T-helper 2 cell treated with Interferon-gamma antibody and Interleukin-4, amounts not matched to agents 100 ng/mL and 5 ng/mL, for 36 hours (primary cell): ENCODE results near the gene OR2G2. TPM values are rescaled to one million over a fixed set of nuclear protein-coding genes. Genes with fewer than 3 reads are reported as not detected.

Source experiments
- intact Hi-C: fragments of 100-400 bp; cut with micrococcal nuclease; formaldehyde crosslinking; loops from one replicate; pipeline ENCODE4 v1.15.1; 2023
- total RNA-seq: library from RNA; stranded (reverse); gene quantifications from 2 replicates; pipeline ENCODE4 v1.2.3, GENCODE V29; 2022

The OR2G2 gene, protein sequence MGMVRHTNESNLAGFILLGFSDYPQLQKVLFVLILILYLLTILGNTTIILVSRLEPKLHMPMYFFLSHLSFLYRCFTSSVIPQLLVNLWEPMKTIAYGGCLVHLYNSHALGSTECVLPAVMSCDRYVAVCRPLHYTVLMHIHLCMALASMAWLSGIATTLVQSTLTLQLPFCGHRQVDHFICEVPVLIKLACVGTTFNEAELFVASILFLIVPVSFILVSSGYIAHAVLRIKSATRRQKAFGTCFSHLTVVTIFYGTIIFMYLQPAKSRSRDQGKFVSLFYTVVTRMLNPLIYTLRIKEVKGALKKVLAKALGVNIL
- not detected in 2 replicates for total RNA-seq

DNA sequence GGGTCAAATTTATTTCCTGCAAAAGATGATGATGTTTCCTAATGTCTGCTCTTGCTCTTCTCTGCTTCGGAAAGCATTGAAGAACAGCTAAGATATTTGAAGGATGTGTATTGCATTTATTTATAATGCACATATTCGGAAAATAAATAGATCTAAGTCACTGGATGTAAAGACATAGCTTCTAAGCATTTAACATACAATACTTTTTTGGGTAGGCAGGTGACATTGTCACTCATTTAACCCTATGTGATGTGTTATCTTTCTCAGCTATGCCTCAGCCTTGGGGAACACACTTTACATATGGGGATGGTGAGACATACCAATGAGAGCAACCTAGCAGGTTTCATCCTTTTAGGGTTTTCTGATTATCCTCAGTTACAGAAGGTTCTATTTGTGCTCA is at the start of gene OR2G2:
Gene OR2G2 (plus strand): TSS at position 301 of the 400 bp plus-strand sequence. CDS start 0 bp downstream, at position 301.
- intact Hi-C loops = no loop called here

DNA sequence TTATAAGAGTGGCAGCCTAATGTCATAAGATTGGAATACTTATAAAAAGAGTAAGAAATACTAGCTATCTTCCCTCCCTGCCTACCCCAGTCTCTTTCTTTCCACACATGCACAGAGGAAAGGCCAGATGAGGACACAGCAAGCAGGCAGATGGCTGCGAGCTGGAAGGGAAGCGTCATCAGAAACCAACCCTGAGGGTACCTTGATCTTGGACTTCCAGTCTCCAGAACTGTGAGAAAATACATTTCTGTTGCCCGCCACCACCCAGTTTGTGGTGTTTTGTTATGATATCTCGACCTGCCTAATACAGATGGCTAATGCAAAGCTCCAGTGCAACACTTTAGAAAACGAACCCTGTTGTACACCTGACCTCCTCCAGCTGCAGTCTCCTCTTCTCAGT is 49.6 kb upstream of the OR2G2 start:
- intact Hi-C loops = no loop called here

DNA sequence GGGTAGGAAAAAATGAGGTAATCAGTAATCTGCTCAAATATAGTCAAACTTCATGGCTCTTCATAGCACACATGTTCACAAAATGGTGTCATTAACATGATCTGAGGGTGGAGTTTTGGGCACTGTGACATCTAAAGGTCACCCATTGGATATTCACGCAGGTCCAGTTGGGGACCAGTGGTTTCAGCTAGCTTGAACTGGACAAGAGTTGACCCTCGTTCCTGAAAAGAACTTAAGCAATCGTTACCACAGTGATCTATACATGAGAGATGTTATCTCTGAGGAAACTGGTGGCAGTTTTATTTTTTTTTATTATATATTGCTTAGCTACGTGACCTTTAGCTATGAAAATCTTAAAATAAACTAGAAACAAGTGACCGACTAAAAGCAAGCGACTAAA is 48.9 kb upstream of the OR2G2 start:
- intact Hi-C loops = no loop called here

- intact Hi-C loops = no loop called here
Measured at GRCh38 chr1:247540581-247540980, 47.6 kb upstream of the OR2G2 start.

- intact Hi-C loops = no loop called here
Measured at GRCh38 chr1:247542811-247543210, 45.3 kb upstream of the OR2G2 start.

DNA sequence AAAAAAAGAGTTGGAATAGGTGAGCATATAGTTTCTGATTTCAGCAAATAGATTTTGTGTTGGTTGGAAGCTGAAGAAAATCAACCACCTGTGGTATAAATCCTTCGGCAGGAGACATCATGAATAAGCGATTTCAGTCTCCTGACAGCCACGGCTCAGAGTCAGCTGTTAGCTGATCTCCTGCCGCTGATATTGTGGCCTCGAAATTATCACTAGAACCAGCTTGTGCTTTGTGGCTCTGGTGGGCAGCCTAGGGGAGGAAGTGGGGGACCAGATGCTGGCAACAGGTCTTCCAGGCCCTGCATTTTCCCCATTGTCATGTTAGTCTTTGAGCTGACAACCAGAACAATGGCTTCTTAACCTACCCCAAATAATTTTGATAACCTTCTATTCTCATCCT is 40.1 kb upstream of the OR2G2 start:
- intact Hi-C loops = no loop called here

DNA sequence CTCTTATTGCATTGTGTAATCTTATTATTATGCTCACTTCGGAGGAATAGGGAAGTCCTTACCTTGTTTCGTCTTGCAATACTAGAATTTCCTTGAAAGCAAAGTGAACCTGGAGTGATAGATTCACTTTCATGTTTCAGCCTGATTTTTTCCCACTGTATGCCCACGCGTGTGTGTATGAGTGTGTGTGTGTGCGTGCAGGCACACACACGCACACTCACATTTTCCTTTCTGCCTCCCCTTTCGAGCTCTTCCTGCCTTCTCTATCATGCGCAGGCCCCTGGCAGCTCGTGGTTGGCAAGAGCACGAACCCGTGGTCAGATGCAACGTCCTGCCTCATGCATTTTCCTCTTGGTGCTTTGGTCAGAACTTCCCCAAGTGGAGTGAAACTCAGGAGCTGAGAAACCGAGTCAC is 39.4 kb upstream of the OR2G2 start, which contains the start of gene GCSAML:
Gene GCSAML (plus strand): TSS at position 366 of the 414 bp plus-strand sequence. CDS start 58 bp downstream, outside the sequence.
- intact Hi-C loops = no loop called here

- intact Hi-C loops = no loop called here
Measured at GRCh38 chr1:247551721-247552120, 36.4 kb upstream of the OR2G2 start.

GRCh38 chr1:247552231-247552630 is 35.9 kb upstream of the OR2G2 start:
- intact Hi-C loops = no loop called here

GRCh38 chr1:247557926-247558674 is 30.1 kb upstream of the OR2G2 start:
- intact Hi-C loops = no loop called here

GRCh38 chr1:247561711-247562110 is 26.4 kb upstream of the OR2G2 start:
- intact Hi-C loops = no loop called here

DNA sequence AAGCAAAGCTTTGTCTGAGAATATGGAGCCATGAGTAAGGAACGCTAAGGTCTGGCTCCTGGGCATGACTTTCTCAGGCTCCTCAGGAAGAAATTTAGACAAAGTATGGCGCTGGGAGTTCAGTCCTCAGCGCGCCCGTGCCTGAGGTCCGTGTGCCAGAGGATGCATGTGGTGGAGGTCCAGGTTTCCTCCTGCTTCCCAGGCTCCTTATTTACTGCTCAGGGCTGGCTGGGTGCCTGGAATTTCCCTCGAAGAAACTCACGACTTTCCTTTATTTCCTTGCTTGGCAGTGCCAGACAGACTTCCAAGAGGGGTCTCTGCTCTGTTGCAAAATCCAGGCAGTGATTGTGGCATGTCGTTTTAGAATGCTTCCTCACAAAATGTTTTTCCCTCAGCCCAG is 26.0 kb upstream of the OR2G2 start:
- intact Hi-C loops = no loop called here

- intact Hi-C loops = no loop called here
Measured at GRCh38 chr1:247574236-247574635, 13.9 kb upstream of the OR2G2 start.

GRCh38 chr1:247574664-247575063 is 13.5 kb upstream of the OR2G2 start:
- intact Hi-C loops = no loop called here

DNA sequence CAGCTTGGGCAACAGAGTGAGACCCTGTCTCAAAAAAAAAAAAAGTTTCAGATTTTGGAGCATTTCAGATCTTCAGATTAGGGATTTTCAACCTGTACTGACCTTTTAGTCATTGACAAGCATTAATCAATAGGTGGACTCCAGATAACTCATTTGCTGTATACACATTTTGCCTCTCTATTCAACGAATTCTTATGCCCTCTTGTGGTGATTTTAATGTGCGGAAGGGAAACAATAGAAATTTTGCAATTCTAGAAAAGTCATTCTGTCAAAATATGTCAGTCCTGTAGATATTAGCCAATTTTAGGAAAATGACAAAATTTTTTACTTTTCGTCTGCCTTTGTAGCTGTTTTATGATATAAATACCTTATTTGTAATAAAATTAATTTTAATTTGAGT is 11.6 kb upstream of the OR2G2 start:
- intact Hi-C loops = loop anchor here (1.0 kb wide), 2 partner anchors 186 to 204 kb away; no protein-coding TSS in a partner anchor

DNA sequence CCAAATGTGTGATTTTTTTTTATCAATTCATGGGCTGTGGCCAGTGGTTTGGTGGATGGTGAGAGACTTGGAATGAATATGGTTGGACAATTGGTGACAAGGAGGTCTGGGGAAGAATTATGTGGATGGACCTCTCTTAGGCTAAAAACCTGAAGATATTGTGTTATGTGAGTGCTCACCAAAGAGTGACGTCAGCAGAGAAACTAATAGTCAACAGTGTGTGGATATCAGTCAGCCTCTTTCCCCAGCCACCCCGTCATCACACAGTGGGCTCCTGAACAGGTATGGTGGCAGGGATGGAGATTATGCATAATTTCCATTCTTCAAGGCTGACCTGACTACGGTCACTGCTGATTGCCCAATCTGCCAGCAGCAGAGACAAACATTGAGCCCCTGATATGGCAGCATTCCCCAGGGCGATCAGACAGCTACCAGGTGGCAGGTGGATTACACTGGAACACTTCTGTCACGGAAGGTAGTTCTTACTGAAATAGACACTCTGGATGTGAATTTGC is 9.2 kb upstream of the OR2G2 start:
- intact Hi-C loops = no loop called here

DNA sequence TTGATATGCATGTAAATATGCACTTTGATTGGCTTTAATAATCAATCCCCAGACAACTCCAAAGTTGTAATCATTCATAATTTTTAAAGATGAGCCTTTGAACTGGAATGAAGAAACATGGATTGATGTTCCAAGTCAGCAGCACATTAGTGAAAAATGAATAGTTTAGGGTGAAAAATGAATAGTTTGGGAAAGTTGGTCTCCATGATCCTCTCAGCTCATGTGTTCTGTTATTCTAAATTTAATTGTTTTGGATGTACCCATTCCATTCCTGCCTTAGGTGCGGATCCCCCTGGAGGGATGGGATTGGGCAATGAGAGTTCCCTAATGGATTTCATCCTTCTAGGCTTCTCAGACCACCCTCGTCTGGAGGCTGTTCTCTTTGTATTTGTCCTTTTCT is 17.1 kb downstream of the OR2G2 start, which contains the start of gene OR2G3:
Gene OR2G3 (plus strand): TSS at position 301 of the 400 bp plus-strand sequence. CDS start 0 bp downstream, at position 301.
- intact Hi-C loops = no loop called here

- intact Hi-C loops = no loop called here
Measured at GRCh38 chr1:247613405-247613804, 25.2 kb downstream of the OR2G2 start.

GRCh38 chr1:247614625-247615024 is 26.5 kb downstream of the OR2G2 start:
- intact Hi-C loops = no loop called here

- intact Hi-C loops = no loop called here
Measured at GRCh38 chr1:247627951-247628350, 39.8 kb downstream of the OR2G2 start.

DNA sequence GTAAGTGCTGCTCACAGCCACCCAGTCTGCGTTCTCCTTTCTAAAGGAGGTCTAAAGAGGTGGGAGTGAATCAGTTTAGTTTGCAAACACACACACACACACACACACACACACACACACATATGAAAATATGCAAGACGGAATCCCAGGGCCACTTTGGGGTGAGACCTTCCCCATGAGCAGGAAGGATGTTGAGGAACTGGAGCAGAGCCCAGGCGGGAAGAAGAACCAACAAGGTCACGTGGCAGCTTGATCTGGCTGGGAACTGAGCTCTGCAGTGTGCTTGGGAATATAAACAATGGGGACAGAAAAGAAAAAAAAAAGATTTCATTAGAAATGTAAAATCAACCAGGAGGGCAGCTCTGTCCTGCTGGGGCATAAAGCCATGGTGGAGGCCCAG is 49.9 kb downstream of the OR2G2 start:
- intact Hi-C loops = no loop called here

DNA sequence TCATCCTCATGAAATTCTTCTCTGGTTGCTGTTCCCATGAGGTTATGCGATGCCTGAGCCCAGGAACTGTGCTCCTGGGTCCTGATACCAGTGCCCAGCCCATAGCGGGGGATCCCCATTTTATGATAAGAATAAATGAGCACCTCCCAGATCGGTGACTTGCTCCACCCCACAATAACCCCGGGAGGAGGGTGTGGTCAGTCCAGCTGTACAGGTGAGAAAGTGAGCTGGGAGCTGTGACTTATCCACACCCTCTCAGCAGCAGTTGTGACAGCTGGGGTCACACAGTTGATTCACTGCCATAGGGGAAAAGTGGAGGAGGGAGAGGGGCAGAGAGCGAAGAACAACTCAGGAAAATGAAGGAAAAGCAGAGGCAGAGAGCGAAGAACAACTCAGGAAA is 50.6 kb downstream of the OR2G2 start:
- intact Hi-C loops = no loop called here
